Lung microvascular endothelial cell (primary cell): ENCODE results near the gene TNS3. TPM values are rescaled to one million over a fixed set of nuclear protein-coding genes. Genes with fewer than 3 reads are reported as not detected.
"Not testable (repeated sequence)": the region's sequence is repeated elsewhere in the genome, so short reads cannot be mapped to it uniquely, and the experiment has no call there.

Experiments used
- DNase-seq, 2 donors: peaks; one replicate each; pipeline versions ENCODE4 v3.0.0 to v3.0.0-alpha.2; 2010; ENCODE audit warnings: low read depth in 2 of 2
- total RNA-seq: library from RNA; depleted of rRNA; stranded (reverse); fragments of >200 nt; gene quantifications from 2 replicates; pipeline ENCODE4 v1.2.1, GENCODE V29; 2014

TNS3 gene
- total RNA-seq, 1 donor from 2014 or later = 10.3 TPM

GRCh38 chr7:47473499-47474210 is 108.3 kb downstream of the TNS3 start:
- peak in 1 of 2 donors; percentile 49 for DNase-seq

GRCh38 chr7:47472444-47473157 is 109.3 kb downstream of the TNS3 start:
- DNase-seq = no peak

GRCh38 chr7:47471831-47472230 is 110.1 kb downstream of the TNS3 start:
- DNase-seq = no peak

GRCh38 chr7:47471358-47471703 is 110.6 kb downstream of the TNS3 start:
- no peak for DNase-seq

- DNase-seq = no peak
Measured at GRCh38 chr7:47470567-47471357, 111.1 kb downstream of the TNS3 start.

- not testable (repeated sequence) for DNase-seq
Measured at GRCh38 chr7:47469846-47470245, 112.1 kb downstream of the TNS3 start.

- DNase-seq = no peak
Measured at GRCh38 chr7:47466832-47467231, 115.1 kb downstream of the TNS3 start.

GRCh38 chr7:47465191-47465590 is 116.7 kb downstream of the TNS3 start:
- DNase-seq = no peak

- DNase-seq = no peak
Measured at GRCh38 chr7:47464266-47464665, 117.6 kb downstream of the TNS3 start.

GRCh38 chr7:47461746-47462145 is 120.2 kb downstream of the TNS3 start:
- no peak for DNase-seq

- DNase-seq = peak in 1 of 2 donors; percentile 61
Measured at GRCh38 chr7:47461161-47461560, 120.8 kb downstream of the TNS3 start.

GRCh38 chr7:47460251-47460989 is 121.5 kb downstream of the TNS3 start:
- no peak for DNase-seq

- no peak for DNase-seq
Measured at GRCh38 chr7:47458486-47458885, 123.4 kb downstream of the TNS3 start.

GRCh38 chr7:47458057-47458456 is 123.9 kb downstream of the TNS3 start:
- DNase-seq = peak; percentile 83 to 95

- no peak for DNase-seq
Measured at GRCh38 chr7:47456210-47456955, 125.5 kb downstream of the TNS3 start.

- DNase-seq = no peak
Measured at GRCh38 chr7:47455872-47456185, 126.1 kb downstream of the TNS3 start.

- DNase-seq = no peak
Measured at GRCh38 chr7:47454974-47455871, 126.7 kb downstream of the TNS3 start.

- no peak for DNase-seq
Measured at GRCh38 chr7:47454069-47454973, 127.6 kb downstream of the TNS3 start.
